OCI-LY7 (cell line): ENCODE results near the gene CD9.
"Not testable (repeated sequence)": the region's sequence is repeated elsewhere in the genome, so short reads cannot be mapped to it uniquely, and the experiment has no call there.

ENCODE experiments used
- EZH2phosphoT487 ChIP-seq: fragments of 200-600 bp; sonication (generic); IDR thresholded peaks from 2 replicates; pipeline ENCODE4 v1.6.1; 2018; ENCODE audit warnings: low read depth, borderline replicate concordance, mild to moderate bottlenecking, mixed run types, antibody characterized with exemption, low read length, moderate library complexity, mixed read lengths
- TF ChIP-seq, protein P1 (sequence below): fragments of 200-600 bp; sonication (generic); conservative IDR thresholded peaks from 2 replicates; pipeline ENCODE4 v1.5.1; 2014; ENCODE audit warnings: mild to moderate bottlenecking, antibody characterized with exemption, low read length, moderate library complexity, mixed read lengths

DNA sequence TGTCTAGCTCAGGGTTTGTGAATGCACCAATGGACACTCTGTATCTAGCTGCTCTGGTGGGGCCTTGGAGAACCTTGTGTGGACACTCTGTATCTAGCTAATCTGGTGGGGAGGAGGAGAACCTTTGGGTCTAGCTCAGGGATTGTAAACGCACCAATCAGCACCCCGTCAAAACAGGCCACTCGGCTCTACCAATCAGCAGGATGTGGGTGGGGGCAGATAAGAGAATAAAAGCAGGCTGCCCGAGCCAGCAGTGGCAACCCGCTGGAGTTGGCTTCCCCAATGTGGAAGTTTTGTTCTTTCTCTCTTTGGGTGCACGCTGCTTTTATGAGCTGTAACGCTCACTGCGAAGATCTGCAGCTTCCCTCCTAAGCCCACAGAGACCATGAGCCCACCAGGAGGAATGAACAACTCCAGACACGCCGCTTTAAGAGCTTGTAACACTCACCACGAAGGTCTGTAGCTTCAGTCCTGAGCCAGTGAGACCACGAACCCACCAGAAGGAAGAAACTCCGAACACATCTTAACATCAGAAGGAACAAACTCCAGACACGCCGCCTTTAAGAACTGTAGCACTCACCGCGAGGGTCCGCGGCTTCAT lies 40.1 kb upstream of the CD9 start:
- TF ChIP-seq, protein P1, sequence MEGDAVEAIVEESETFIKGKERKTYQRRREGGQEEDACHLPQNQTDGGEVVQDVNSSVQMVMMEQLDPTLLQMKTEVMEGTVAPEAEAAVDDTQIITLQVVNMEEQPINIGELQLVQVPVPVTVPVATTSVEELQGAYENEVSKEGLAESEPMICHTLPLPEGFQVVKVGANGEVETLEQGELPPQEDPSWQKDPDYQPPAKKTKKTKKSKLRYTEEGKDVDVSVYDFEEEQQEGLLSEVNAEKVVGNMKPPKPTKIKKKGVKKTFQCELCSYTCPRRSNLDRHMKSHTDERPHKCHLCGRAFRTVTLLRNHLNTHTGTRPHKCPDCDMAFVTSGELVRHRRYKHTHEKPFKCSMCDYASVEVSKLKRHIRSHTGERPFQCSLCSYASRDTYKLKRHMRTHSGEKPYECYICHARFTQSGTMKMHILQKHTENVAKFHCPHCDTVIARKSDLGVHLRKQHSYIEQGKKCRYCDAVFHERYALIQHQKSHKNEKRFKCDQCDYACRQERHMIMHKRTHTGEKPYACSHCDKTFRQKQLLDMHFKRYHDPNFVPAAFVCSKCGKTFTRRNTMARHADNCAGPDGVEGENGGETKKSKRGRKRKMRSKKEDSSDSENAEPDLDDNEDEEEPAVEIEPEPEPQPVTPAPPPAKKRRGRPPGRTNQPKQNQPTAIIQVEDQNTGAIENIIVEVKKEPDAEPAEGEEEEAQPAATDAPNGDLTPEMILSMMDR = not testable (repeated sequence)
- TF ChIP-seq EZH2phosphoT487 = not testable (repeated sequence)
